Astrocyte (in vitro differentiated cells and primary cell): Measurements from ENCODE around the gene TBX4. TPM values are rescaled to one million over a fixed set of nuclear protein-coding genes. Genes with fewer than 3 reads are reported as not detected.

Experiments
- DNase-seq: peaks from one replicate; pipeline ENCODE4 v3.0.0-alpha.2; 2010; ENCODE audit warnings: low read depth
- FAIRE-seq: peaks from 2 replicates; lab custom pipeline; 2011; peaks lifted over from hg19 to GRCh38; lab: Jason Lieb, UNC
- H2AFZ ChIP-seq: 2 replicates; pipeline ENCODE4 v1.6.0; 2012; ENCODE audit warnings: low read depth, low read length, inconsistent platforms
- H3K27ac ChIP-seq: 2 replicates; pipeline ENCODE4 v1.5.1; 2011; ENCODE audit warnings: low read depth, low read length, inconsistent platforms
- H3K27me3 ChIP-seq: 2 replicates; pipeline ENCODE4 v1.6.0; 2011; ENCODE audit warnings: low read length, inconsistent platforms; ENCODE audit not compliant: insufficient read depth
- H3K36me3 ChIP-seq: 2 replicates; pipeline ENCODE4 v1.5.1; 2011; ENCODE audit warnings: low read length, inconsistent platforms; ENCODE audit not compliant: insufficient read depth
- H3K4me1 ChIP-seq: 2 replicates; pipeline ENCODE4 v1.5.1; 2011; ENCODE audit warnings: low read length, inconsistent platforms; ENCODE audit not compliant: insufficient read depth
- H3K4me2 ChIP-seq: 2 replicates; pipeline ENCODE4 v1.6.0; 2012; ENCODE audit warnings: low read length, inconsistent platforms
- H3K4me3 ChIP-seq: 2 replicates; pipeline ENCODE4 v1.5.1; 2011; ENCODE audit warnings: low read depth, mild to moderate bottlenecking, low read length, inconsistent platforms; ENCODE audit not compliant: insufficient read depth
- H3K79me2 ChIP-seq: 2 replicates; pipeline ENCODE4 v1.6.0; 2012; ENCODE audit warnings: mild to moderate bottlenecking, low read length, inconsistent platforms; ENCODE audit not compliant: insufficient read depth
- H3K9ac ChIP-seq: 2 replicates; pipeline ENCODE4 v1.6.0; 2012; ENCODE audit warnings: mild to moderate bottlenecking, low read length, inconsistent platforms
- H3K9me3 ChIP-seq: 2 replicates; pipeline ENCODE4 v1.5.1; 2012; ENCODE audit warnings: low read depth, mild to moderate bottlenecking, low read length, inconsistent platforms; ENCODE audit not compliant: insufficient read depth
- H4K20me1 ChIP-seq: 2 replicates; pipeline ENCODE4 v1.6.0; 2012; ENCODE audit warnings: low read length, inconsistent platforms; ENCODE audit not compliant: insufficient read depth
- H3K27ac Mint-ChIP-seq: one replicate; pipeline ENCODE4 v1.8.0; 2021; ENCODE audit warnings: mild to moderate bottlenecking, mixed read lengths; ENCODE audit not compliant: unreplicated experiment
- H3K27me3 Mint-ChIP-seq: one replicate; pipeline ENCODE4 v1.8.0; 2021; ENCODE audit warnings: low read depth, mixed read lengths; ENCODE audit not compliant: unreplicated experiment
- H3K36me3 Mint-ChIP-seq: one replicate; pipeline ENCODE4 v1.8.0; 2021; ENCODE audit warnings: low read depth, mixed read lengths; ENCODE audit not compliant: unreplicated experiment
- H3K4me1 Mint-ChIP-seq: one replicate; pipeline ENCODE4 v1.8.0; 2021; ENCODE audit warnings: low read depth, mixed read lengths; ENCODE audit not compliant: unreplicated experiment
- H3K4me3 Mint-ChIP-seq: one replicate; pipeline ENCODE4 v1.8.0; 2021; ENCODE audit warnings: mild to moderate bottlenecking, moderate library complexity, mixed read lengths; ENCODE audit not compliant: unreplicated experiment
- H3K9me3 Mint-ChIP-seq: one replicate; pipeline ENCODE4 v1.8.0; 2021; ENCODE audit warnings: mild to moderate bottlenecking, mixed read lengths; ENCODE audit not compliant: unreplicated experiment
- CTCF ChIP-seq: IDR thresholded peaks from 2 replicates; pipeline ENCODE4 v1.5.1; 2011; ENCODE audit warnings: low read depth, mild to moderate bottlenecking, inconsistent platforms, low read length, moderate library complexity; ENCODE audit not compliant: insufficient read depth
- EZH2 ChIP-seq: IDR thresholded peaks from 2 replicates; pipeline ENCODE4 v1.6.1; 2012; ENCODE audit warnings: mild to moderate bottlenecking, low read length, inconsistent platforms; ENCODE audit not compliant: insufficient read depth
- total RNA-seq: library from RNA; stranded (reverse); gene quantifications from 2 replicates; pipeline ENCODE4 v1.2.1, GENCODE V29; 2021

The TBX4 gene
- total RNA-seq, 1 donor from 2014 or later = 0.14 TPM

DNA sequence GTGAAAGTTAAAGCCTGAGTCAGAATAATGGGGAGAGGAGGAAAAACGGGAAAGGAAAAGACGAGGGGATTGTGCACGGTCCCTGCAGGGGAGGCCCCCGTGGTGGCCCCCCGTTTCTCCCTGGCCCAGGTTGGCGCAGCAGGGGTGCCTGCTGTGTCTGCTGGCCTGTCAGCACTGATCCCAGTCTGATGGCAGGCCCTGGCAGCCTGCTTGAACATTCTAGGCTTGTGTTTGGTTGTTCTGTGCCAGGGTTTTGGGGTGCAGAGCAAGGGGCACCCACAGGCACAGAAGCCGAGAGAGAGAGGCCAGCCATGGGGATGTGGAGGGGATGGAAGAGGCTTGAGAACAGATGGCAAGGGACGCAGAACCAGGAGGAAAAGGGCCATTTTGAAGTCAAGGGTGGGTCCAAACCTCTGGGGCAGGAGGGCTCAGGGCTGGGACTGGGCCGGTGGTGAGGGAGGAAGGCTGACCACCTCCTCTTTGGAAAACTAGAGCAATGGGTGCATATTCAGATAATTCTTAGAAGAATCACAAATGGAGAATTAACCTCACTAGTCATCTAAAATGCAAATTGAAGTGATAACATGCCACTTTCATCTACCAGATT, 35.9 kb downstream of the TBX4 start:
- Histone ChIP-seq H3K27me3 (no peaks in the 10 kb centered on the region), H3K79me2 (no peaks in the 10 kb centered on the region), H3K27ac (no peak overlapping the region), H3K4me3 (no peak overlapping the region), H3K4me1 (no peaks in the 10 kb centered on the region), H3K36me3 (no peaks in the 10 kb centered on the region), H3K9ac (no peak overlapping the region), H3K4me2 (no peak overlapping the region), H3K9me3 (no peaks in the 10 kb centered on the region), H4K20me1 (no peaks in the 10 kb centered on the region), H2AFZ (no peak overlapping the region)
- FAIRE-seq (no peak), DNase-seq (no peak)
- no peaks in the 10 kb centered on the region for H3K9me3 Mint-ChIP-seq
- H3K4me1 Mint-ChIP-seq = peaks cover 9% of the 10 kb centered on the region
- H3K27me3 Mint-ChIP-seq = peaks cover 33% of the 10 kb centered on the region
- no peaks in the 10 kb centered on the region for H3K36me3 Mint-ChIP-seq
- H3K4me3 Mint-ChIP-seq = no peak overlapping the region
- TF ChIP-seq EZH2 (no peak), CTCF (no peak)
- H3K27ac Mint-ChIP-seq = no peak overlapping the region

GRCh38 chr17:61488878-61489718, 36.9 kb downstream of the TBX4 start:
- H3K4me2 ChIP-seq = no peak overlapping the region
- H2AFZ ChIP-seq = no peak overlapping the region
- no peaks in the 10 kb centered on the region for H3K9me3 ChIP-seq
- Mint-ChIP-seq H3K4me3 (no peak overlapping the region), H3K27me3 (peaks cover 26% of the 10 kb centered on the region), H3K4me1 (peaks cover 12% of the 10 kb centered on the region), H3K9me3 (no peaks in the 10 kb centered on the region), H3K36me3 (no peaks in the 10 kb centered on the region), H3K27ac (no peak overlapping the region)
- DNase-seq (no peak), FAIRE-seq (no peak)
- H3K4me3 ChIP-seq = no peak overlapping the region
- no peaks in the 10 kb centered on the region for H3K79me2 ChIP-seq
- no peak for TF ChIP-seq EZH2
- TF ChIP-seq CTCF = no peak
- no peak overlapping the region for H3K9ac ChIP-seq
- H3K4me1 ChIP-seq = no peaks in the 10 kb centered on the region
- H4K20me1 ChIP-seq = no peaks in the 10 kb centered on the region
- no peak overlapping the region for H3K27ac ChIP-seq
- H3K36me3 ChIP-seq = no peaks in the 10 kb centered on the region
- H3K27me3 ChIP-seq = no peaks in the 10 kb centered on the region
